Astrocyte of the hippocampus (primary cell): ENCODE results near the gene SERP2.
"Not testable (repeated sequence)": the region's sequence is repeated elsewhere in the genome, so short reads cannot be mapped to it uniquely, and the experiment has no call there.

Experiments
- DNase-seq: peaks from one replicate; pipeline ENCODE4 v3.0.0; 2011; ENCODE audit warnings: low read depth, low spot score

SERP2 gene

DNA sequence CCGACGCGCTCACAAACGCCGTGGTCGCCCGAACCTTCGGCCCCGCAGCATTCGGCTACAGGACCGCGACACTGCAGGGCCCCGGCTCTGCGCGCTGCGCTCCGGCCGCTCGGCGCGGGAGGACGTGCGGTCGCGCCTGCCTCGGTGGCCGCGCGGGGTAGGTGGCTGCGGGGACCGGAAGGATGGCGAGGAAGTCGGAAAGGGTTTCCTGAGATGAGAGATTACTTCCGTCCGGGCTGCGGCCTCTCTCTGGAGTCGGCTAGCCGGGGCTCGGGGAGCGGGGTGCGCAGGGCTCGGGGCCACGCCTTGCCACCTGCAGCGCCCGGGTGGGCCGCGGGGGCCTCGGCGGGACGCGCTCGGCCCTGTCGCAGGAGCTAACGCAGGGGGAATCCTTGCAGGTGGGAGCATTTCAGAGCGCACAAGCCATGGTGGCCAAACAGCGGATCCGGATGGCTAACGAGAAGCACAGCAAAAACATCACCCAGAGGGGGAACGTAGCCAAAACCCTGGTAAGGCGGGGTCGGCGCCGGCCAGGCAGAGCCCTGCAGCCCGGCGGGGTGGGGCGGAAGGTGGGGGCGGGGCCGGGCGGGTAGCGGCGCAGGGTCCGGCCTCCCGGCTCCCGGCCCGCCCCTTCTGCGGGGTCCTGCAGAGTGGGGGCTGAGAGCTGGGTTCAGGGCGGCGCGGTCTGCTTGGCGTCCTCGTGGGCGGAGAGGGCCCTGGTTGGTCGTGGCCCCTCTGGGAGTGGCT lies at the start of gene SERP2:
Gene SERP2 (plus strand): TSS at position 224 of the 747 bp plus-strand sequence. CDS start 202 bp downstream, at position 426.
- DNase-seq: peak; percentile 66

GRCh38 chr13:44326961-44327360 lies 46.7 kb upstream of the SERP2 start:
- DNase-seq: no peak

DNA sequence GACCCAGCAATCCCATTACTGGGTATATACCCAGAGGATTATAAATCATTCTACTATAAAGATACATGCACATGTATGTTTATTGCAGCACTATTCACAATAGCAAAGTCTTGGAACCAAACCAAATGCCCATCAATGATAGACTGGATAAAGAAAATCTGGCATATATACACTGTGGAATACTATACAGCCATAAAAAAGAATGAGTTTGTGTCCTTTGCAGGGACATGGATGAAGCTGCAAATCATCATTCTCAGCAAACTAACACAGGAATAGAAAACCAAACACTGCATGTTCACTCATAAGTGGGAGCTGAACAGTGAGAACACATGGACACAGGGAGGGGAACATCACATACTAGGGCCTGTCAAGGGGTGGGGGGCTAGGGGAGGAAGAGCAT lies 44.6 kb upstream of the SERP2 start:
- not testable (repeated sequence) for DNase-seq

DNA sequence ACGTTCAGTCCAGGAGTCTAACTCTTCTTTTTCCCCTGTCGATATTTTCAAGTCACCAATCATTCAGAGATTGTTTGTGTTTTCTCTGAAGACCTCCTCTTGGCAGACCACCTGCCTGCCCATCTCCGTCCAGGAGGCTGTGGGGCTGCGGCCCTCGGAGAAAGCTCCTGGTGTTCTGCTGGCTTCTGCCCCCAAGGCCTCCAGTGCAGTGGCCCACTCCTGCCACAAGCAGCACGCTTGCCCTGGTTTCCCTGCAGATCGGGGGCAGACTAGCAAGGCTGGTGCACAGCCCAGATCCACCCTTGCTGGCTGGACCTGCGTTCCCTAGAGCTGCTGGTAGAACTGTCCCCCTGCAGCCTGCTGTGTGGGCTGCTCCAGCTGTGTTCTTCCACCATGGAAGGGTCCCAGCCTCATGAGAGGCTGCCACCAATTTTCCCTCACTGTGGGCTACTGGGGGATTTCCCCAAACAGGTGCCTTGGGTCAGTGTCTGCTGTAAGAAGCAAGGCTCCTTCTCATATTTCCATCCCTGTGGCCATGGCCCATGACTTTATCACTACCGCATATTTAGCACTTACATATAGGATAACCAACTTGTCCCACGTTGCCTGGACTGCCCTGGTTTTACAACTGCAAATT lies 43.6 kb upstream of the SERP2 start:
- DNase-seq: no peak

DNA sequence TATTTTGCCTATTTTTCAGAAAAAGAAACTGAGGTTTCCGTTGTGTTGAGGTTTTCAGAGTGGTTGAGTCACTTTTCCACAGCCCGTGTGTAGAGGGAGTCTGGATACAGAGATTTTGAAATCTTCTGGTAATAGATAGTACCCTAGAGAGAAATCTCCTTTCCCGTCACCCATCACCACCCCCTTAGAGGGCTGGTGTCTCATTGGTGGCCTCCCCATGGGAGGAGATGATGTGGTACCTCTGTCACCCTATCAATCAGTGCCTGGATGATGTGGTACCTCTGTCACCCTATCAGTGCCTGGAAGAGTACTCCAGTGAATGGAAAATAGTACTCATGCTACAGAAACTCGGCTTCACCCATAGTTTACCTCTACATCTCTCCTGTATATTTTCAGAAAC lies 42.2 kb upstream of the SERP2 start:
- no peak for DNase-seq

GRCh38 chr13:44331912-44332851 lies 41.4 kb upstream of the SERP2 start:
- DNase-seq: peak; percentile 95

- DNase-seq: no peak
Observed at GRCh38 chr13:44333950-44334655, 39.5 kb upstream of the SERP2 start.

- DNase-seq: no peak
Observed at GRCh38 chr13:44334751-44335150, 38.9 kb upstream of the SERP2 start.

DNA sequence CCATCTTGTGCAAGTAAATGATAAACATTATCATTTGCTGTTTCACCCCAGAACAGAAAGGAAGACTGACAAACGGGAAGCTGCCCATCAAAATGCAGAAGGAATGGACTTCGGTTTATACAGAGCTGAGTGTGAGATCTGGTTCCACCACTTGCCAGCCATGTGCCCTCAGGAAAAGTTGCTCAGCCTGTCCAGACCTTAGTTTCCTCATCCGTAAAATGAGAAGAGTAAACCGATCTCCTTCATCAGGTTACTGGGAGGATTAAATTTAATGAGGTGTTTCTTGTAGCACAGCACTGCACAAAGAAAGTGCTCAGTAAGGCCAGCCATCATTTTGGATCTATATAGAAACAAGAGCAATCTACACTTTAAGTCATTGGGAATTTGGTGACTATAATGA lies 36.7 kb upstream of the SERP2 start:
- DNase-seq: no peak

GRCh38 chr13:44337581-44337980 lies 36.0 kb upstream of the SERP2 start:
- DNase-seq: no peak

- no peak for DNase-seq
Observed at GRCh38 chr13:44340508-44340907, 33.1 kb upstream of the SERP2 start.

- DNase-seq: no peak
Observed at GRCh38 chr13:44342741-44343140, 30.9 kb upstream of the SERP2 start.

DNA sequence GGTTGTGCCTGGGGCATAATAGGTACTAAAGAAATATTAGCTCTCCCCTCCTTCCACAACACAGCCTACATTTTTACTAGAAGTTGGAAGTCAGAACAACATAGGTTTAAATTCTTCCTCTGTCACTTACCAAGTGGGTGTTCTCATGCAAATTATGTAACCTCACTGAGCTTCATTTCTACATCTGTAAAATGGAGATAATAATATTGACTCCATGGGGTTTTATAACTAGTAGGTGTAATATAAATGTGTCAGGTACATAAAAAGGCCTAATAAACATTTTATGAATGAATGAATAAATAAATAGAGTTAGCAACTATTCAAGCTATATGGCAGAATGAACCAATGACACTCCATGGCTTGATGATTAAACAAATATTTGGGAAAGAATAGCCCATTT lies 27.1 kb upstream of the SERP2 start:
- DNase-seq: no peak

DNA sequence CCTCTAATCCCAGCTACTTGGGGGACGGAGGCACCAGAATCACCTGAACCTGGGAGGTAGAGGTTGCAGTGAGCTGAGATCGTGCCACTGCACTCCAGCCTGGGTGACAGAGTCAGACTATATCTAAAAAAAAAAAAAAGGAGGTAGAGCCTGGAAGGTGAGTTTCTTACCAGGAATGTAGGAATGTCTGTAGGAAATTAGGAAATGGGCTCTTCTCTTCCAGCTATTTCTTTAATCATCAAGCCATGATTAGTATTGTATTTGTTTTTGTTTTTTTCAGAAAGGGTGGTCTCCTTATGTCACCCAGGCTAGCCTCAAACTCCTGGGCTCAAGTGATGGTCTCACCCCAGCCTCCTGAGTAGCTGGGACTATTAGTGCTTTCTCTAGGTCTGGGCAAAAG lies 26.3 kb upstream of the SERP2 start:
- no peak for DNase-seq

DNA sequence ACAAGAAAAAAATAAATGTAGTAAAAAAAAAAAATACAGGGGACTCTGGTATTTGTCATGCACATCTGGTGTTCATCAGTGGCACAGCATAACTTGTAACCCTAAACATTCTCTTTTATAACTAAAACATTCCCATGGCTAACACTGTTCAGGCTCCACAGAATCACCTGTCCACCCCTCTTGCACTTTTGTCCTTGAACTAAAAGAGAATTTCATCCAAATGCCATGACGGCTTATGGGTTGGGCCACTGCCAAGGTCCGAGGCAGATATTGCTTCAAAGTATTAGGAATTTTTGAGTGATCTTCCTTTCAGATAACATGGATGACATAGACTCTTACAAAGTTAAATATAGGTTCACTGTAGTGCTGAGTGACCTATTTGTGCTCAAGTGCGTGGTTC lies 25.7 kb upstream of the SERP2 start:
- no peak for DNase-seq

- no peak for DNase-seq
Observed at GRCh38 chr13:44350775-44351504, 22.7 kb upstream of the SERP2 start.

GRCh38 chr13:44351505-44351854 lies 22.1 kb upstream of the SERP2 start:
- DNase-seq: no peak

DNA sequence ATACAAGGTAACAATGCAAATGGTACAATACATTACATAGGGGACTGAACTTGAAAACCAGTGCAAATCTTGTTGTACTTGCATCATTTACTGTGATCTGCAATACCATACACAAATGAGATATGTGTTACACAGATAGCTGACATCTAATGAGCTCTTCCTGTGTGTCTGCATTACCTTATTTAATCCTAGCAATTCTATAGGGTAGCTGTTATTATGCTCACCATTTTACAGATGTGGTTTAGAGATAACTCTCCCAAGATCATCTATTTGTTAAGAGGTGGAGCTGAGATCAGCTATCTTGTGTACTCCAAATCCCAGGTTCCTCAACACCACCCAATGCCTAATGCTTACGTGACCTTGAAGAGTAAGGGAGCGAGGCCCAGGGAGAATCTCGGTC lies 21.4 kb upstream of the SERP2 start:
- no peak for DNase-seq

- DNase-seq: no peak
Observed at GRCh38 chr13:44352671-44353070, 21.0 kb upstream of the SERP2 start.

DNA sequence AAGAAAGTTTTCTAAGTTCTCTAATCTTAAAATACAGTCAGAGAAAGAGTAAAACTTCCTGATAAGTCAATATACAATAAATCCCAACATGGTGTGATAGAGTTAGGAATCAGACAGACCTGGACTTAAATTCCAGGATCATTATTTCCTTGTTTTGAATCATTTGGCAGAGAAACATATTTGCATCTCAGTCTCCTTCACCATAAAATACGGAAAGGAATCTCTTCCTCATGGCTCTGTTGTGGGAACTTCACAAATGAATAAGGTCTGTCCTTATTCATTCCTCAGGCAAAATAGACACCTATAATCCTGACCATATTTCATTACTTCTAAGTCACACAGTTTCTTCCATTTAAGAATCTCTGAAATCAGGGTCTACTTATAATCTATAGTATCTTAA lies 19.3 kb upstream of the SERP2 start:
- no peak for DNase-seq

GRCh38 chr13:44354884-44355283 lies 18.7 kb upstream of the SERP2 start:
- DNase-seq: no peak
